Karpas-422 (cell line): ENCODE results near the gene SLC66A2. TPM values are rescaled to one million over a fixed set of nuclear protein-coding genes. Genes with fewer than 3 reads are reported as not detected.

ENCODE experiments used
- DNase-seq: peaks from one replicate; pipeline ENCODE4 v3.0.0-alpha.2; 2015
- H2AFZ ChIP-seq: fragments of 200-600 bp; sonication (generic); 2 replicates; pipeline ENCODE4 v1.6.1; 2014; ENCODE audit warnings: antibody characterized with exemption, low read length, mixed read lengths
- H3K27ac ChIP-seq: fragments of 200-600 bp; sonication (generic); 2 replicates; pipeline ENCODE4 v1.5.1; 2014; ENCODE audit warnings: mild to moderate bottlenecking, low read length, moderate library complexity
- H3K27me3 ChIP-seq: fragments of 200-600 bp; sonication (generic); 2 replicates; pipeline ENCODE4 v1.6.1; 2014; ENCODE audit warnings: low read length, mixed read lengths
- H3K36me3 ChIP-seq: fragments of 200-600 bp; sonication (generic); 2 replicates; pipeline ENCODE4 v1.6.1; 2014; ENCODE audit warnings: low read length, mixed read lengths; ENCODE audit not compliant: insufficient read depth
- H3K4me1 ChIP-seq: fragments of 200-600 bp; sonication (generic); 2 replicates; pipeline ENCODE4 v1.6.1; 2014; ENCODE audit warnings: mild to moderate bottlenecking, low read length, mixed read lengths
- H3K4me2 ChIP-seq: fragments of 200-600 bp; sonication (generic); 2 replicates; pipeline ENCODE4 v1.6.1; 2014; ENCODE audit warnings: low read length, low read depth, mild to moderate bottlenecking; ENCODE audit not compliant: poor library complexity, severe bottlenecking
- H3K4me3 ChIP-seq: fragments of 200-600 bp; sonication (generic); 2 replicates; pipeline ENCODE4 v1.5.1; 2014; ENCODE audit warnings: mild to moderate bottlenecking, antibody characterized with exemption, low read length, mixed read lengths
- H3K79me2 ChIP-seq: fragments of 200-600 bp; sonication (generic); 2 replicates; pipeline ENCODE4 v1.6.1; 2014; ENCODE audit warnings: mild to moderate bottlenecking, low read length, mixed read lengths
- H3K9ac ChIP-seq: fragments of 200-600 bp; sonication (generic); 2 replicates; pipeline ENCODE4 v1.6.0; 2014; ENCODE audit warnings: low read length
- H3K9me2 ChIP-seq: fragments of 200-600 bp; sonication (generic), shearing (Covaris generic); replicated peaks from 2 replicates; pipeline ENCODE4 v1.6.0; 2014; ENCODE audit warnings: mild to moderate bottlenecking, low read length, moderate library complexity; ENCODE audit not compliant: insufficient read depth
- H3K9me3 ChIP-seq: fragments of 300-700, 200-600 bp; sonication (generic); 2 replicates; pipeline ENCODE4 v1.6.1; 2014; ENCODE audit warnings: low read length, mixed read lengths
- H4K20me1 ChIP-seq: fragments of 200-600 bp; sonication (generic); 2 replicates; pipeline ENCODE4 v1.6.1; 2014; ENCODE audit warnings: mild to moderate bottlenecking, antibody characterized with exemption, low read length, low read depth; ENCODE audit not compliant: insufficient read depth
- total RNA-seq: library from RNA; depleted of rRNA; stranded (reverse); fragments of >200 nt; shearing (Covaris generic); gene quantifications from 2 replicates; pipeline ENCODE4 v1.2.3, GENCODE V29; 2014; ENCODE audit warnings: low replicate concordance

SLC66A2 gene
- total RNA-seq, 1 experiment from 2014 or later: 43.1 TPM

DNA sequence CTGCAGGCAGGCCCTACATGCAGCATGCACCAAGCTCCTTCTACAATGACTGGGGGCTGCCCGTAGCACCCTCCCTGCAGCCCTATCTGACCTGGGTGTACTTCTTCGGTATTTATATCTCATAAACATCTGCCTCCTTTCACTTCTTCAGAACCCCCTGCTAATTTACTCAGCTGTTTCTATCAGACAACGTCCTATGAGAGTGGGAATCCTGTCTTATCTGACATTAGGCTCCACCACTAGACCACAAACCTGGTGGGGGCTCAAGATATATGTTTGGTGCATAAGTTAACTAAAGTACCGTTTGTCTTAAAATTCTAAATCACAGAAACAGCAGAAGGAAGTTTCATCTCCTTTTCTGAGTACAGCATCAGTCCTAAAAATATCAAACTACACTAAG is 23.6 kb upstream of the SLC66A2 start:
- no peak overlapping the region for H3K27ac ChIP-seq
- peaks cover 78% of the 10 kb centered on the region for H3K79me2 ChIP-seq
- H3K36me3 ChIP-seq: peaks cover 50% of the 10 kb centered on the region; the same call in 1 of the 2 replicates

GRCh38 chr18:79974025-79974654 is 22.7 kb upstream of the SLC66A2 start:
- no peaks in the 10 kb centered on the region for H3K9me2 ChIP-seq
- H4K20me1 ChIP-seq: peaks cover 77% of the 10 kb centered on the region
- H3K4me3 ChIP-seq: no peak overlapping the region
- peaks cover 74% of the 10 kb centered on the region for H3K79me2 ChIP-seq
- H3K4me2 ChIP-seq: no peak overlapping the region
- H2AFZ ChIP-seq: no peak overlapping the region
- H3K27ac ChIP-seq: no peak overlapping the region
- no peaks in the 10 kb centered on the region for H3K4me1 ChIP-seq
- no peaks in the 10 kb centered on the region for H3K27me3 ChIP-seq
- peaks cover 46% of the 10 kb centered on the region; the same call in 1 of the 2 replicates for H3K36me3 ChIP-seq
- no peak for DNase-seq
- no peak overlapping the region for H3K9ac ChIP-seq
- H3K9me3 ChIP-seq: no peaks in the 10 kb centered on the region

More for the DNA sequence above, 23.6 kb upstream of the SLC66A2 start:
- H3K9me2 ChIP-seq: no peaks in the 10 kb centered on the region
- H3K4me3 ChIP-seq: no peak overlapping the region
- no peak overlapping the region for H2AFZ ChIP-seq
- no peak for DNase-seq
- no peaks in the 10 kb centered on the region for H3K4me1 ChIP-seq
- H3K4me2 ChIP-seq: no peak overlapping the region
- no peaks in the 10 kb centered on the region for H3K9me3 ChIP-seq
- no peaks in the 10 kb centered on the region for H3K27me3 ChIP-seq
- H3K9ac ChIP-seq: no peak overlapping the region
- H4K20me1 ChIP-seq: peaks cover 79% of the 10 kb centered on the region

GRCh38 chr18:79973517-79973916 is 22.1 kb upstream of the SLC66A2 start:
- Histone ChIP-seq H3K27ac (no peak overlapping the region), H3K9me2 (no peaks in the 10 kb centered on the region), H3K27me3 (no peaks in the 10 kb centered on the region), H3K36me3 (peaks cover 46% of the 10 kb centered on the region; the same call in 1 of the 2 replicates), H3K9me3 (no peaks in the 10 kb centered on the region), H4K20me1 (peaks cover 77% of the 10 kb centered on the region), H3K4me3 (no peak overlapping the region), H3K9ac (no peak overlapping the region), H3K4me2 (no peak overlapping the region), H3K79me2 (peaks cover 68% of the 10 kb centered on the region), H3K4me1 (no peaks in the 10 kb centered on the region), H2AFZ (no peak overlapping the region)
- no peak for DNase-seq

GRCh38 chr18:79972720-79973119 is 21.3 kb upstream of the SLC66A2 start:
- DNase-seq: no peak
- Histone ChIP-seq H2AFZ (no peak overlapping the region), H3K4me1 (no peaks in the 10 kb centered on the region), H4K20me1 (peaks cover 79% of the 10 kb centered on the region), H3K9ac (no peak overlapping the region), H3K27ac (no peak overlapping the region), H3K4me3 (no peak overlapping the region), H3K27me3 (no peaks in the 10 kb centered on the region), H3K9me2 (no peaks in the 10 kb centered on the region), H3K4me2 (no peak overlapping the region), H3K9me3 (no peaks in the 10 kb centered on the region), H3K79me2 (peaks cover 60% of the 10 kb centered on the region), H3K36me3 (peaks cover 46% of the 10 kb centered on the region; the same call in 1 of the 2 replicates)

GRCh38 chr18:79971986-79972385 is 20.5 kb upstream of the SLC66A2 start:
- Histone ChIP-seq H3K4me2 (no peak overlapping the region), H3K9me3 (no peaks in the 10 kb centered on the region), H2AFZ (no peak overlapping the region), H3K9me2 (no peaks in the 10 kb centered on the region), H3K27ac (no peak overlapping the region), H3K9ac (no peak overlapping the region), H3K27me3 (no peaks in the 10 kb centered on the region), H3K79me2 (peaks cover 52% of the 10 kb centered on the region), H3K4me3 (no peak overlapping the region), H3K4me1 (no peaks in the 10 kb centered on the region), H3K36me3 (peaks cover 43% of the 10 kb centered on the region; the same call in 1 of the 2 replicates), H4K20me1 (peaks cover 80% of the 10 kb centered on the region)
- DNase-seq: no peak

DNA sequence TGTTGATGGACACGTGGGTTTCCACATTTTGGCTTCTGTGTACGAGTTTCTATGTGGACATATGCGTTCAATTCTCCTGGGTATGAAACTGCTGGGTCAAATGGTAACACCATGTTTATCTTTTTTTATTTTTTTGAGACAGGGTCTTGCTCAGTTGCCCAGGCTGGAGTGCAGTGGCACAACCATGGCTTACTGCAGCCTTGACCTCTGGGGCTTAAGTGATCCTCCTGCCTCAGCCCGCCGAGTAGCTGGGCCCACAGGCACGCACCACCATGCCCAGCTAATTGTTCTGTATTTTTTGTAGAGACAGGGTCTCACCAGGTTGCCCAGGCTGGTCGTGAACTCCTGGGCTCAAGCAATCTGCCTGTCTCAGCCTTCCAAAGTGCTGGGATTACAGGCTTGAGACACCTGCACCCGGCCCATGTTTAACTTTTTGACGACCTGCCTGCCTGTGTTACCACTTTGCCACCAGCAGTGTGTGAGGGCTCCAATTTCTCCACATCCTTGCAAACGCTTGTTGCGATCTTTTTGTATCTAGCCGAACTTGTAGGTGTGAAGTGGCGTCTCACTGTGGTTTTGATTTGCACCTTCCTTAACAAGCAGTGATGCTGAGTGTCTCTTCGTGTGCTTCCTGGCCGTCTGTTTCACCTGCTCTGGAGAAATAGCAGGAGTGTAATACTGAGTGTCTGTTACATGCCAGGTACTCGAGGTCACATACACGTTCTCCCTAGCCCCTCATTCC is 19.9 kb upstream of the SLC66A2 start:
- H4K20me1 ChIP-seq: peaks cover 75% of the 10 kb centered on the region
- no peaks in the 10 kb centered on the region for H3K27me3 ChIP-seq
- no peak for DNase-seq
- peaks cover 43% of the 10 kb centered on the region; the same call in 1 of the 2 replicates for H3K36me3 ChIP-seq
- H2AFZ ChIP-seq: no peak overlapping the region
- H3K9me2 ChIP-seq: no peaks in the 10 kb centered on the region
- no peaks in the 10 kb centered on the region for H3K4me1 ChIP-seq
- no peak overlapping the region for H3K4me3 ChIP-seq
- H3K27ac ChIP-seq: no peak overlapping the region
- H3K79me2 ChIP-seq: peaks cover 46% of the 10 kb centered on the region
- no peak overlapping the region for H3K9ac ChIP-seq
- no peaks in the 10 kb centered on the region for H3K9me3 ChIP-seq
- no peak overlapping the region for H3K4me2 ChIP-seq

DNA sequence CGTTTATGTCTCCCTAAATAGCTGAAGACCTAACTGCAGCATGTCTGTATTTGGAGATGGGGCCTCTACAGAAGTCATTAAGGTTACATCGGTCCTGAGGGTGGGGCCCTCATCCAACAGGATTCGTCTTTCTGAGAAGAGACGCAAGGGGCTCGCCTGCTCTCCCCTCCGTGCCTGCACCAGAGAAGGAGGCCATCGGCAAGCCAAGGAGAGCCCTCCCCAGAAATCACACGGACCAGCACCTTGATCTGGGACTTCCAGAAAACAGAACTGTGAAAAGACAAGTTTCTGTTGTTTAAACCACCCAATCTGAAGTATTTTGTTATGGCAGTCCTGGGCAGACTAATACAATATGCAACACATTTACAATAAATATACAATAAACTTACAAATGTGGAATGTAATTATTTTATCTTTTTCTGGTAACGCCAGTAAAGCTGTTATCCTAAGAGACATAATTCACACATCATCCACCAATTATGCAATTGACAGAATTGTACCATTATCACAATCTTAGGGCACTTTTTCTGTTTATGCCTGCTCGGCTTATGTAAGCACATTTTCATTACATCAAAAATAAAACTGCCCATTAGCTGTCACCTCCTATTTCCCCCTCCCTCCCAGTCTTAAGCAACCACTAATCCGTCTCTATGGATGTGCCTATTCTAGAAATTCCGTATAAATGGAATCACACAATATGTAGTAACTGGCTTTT is 19.1 kb upstream of the SLC66A2 start:
- Histone ChIP-seq H3K4me2 (no peak overlapping the region), H2AFZ (no peak overlapping the region), H3K9me3 (no peaks in the 10 kb centered on the region), H3K9me2 (no peaks in the 10 kb centered on the region), H3K9ac (no peak overlapping the region), H3K79me2 (peaks cover 38% of the 10 kb centered on the region), H4K20me1 (peaks cover 67% of the 10 kb centered on the region), H3K4me1 (peaks cover 2% of the 10 kb centered on the region), H3K4me3 (no peak overlapping the region), H3K36me3 (peaks cover 38% of the 10 kb centered on the region; the same call in 1 of the 2 replicates), H3K27me3 (no peaks in the 10 kb centered on the region), H3K27ac (no peak overlapping the region)
- DNase-seq: no peak
